IMR-90 (cell line): ENCODE measurements around the gene MYO7B. TPM values are rescaled to one million over a fixed set of nuclear protein-coding genes. Genes with fewer than 3 reads are reported as not detected.

Experiments used
- ATAC-seq: fragments of 200-7000 bp; cut with Tn5 transposase; 2 replicates; pipeline ENCODE4 v1.9.1; 2020; ENCODE audit warnings: low read depth, mild to moderate bottlenecking, moderate library complexity
- BruUV-seq: library from RNA; stranded (reverse); fragments of 400-500 nt; replicated peaks from 2 replicates; lab custom pipeline; 2021; lab: Mats Ljungman, UMichigan
- CTCF ChIA-PET: fragments of 300-600 bp; formaldehyde crosslinking; extraction: SDS; loops from one replicate; lab custom pipeline; 2021; ENCODE audit warnings: antibody characterized with exemption; lab: Yijun Ruan, JAX
- POLR2A ChIA-PET: fragments of 300-600 bp; sonication (Branson Sonifier 250); formaldehyde crosslinking; loops from one replicate; lab custom pipeline; 2022; ENCODE audit warnings: antibody characterized with exemption; ENCODE audit not compliant: unreplicated experiment; lab: Charles Lee
- DNase-seq: peaks from one replicate; pipeline ENCODE4 v3.0.0; 2013
- H2AFZ ChIP-seq: replicated peaks from 2 replicates; pipeline ENCODE3; 2013; ENCODE audit warnings: low read length, mild to moderate bottlenecking; ENCODE audit not compliant: poor library complexity
- H2AK5ac ChIP-seq: 2 replicates; pipeline ENCODE4 v1.6.1; 2013; ENCODE audit warnings: low read depth, low read length, inconsistent platforms
- H2AK9ac ChIP-seq: replicated peaks from 2 replicates; pipeline ENCODE3; 2013; ENCODE audit warnings: mild to moderate bottlenecking, low read depth, low read length, moderate library complexity; ENCODE audit not compliant: poor library complexity
- H2BK120ac ChIP-seq: 2 replicates; pipeline ENCODE4 v1.6.1; 2013; ENCODE audit warnings: low read depth, low read length, inconsistent platforms
- H2BK15ac ChIP-seq: 3 replicates; pipeline ENCODE4 v1.6.1; 2013; ENCODE audit warnings: low read depth, low read length, inconsistent platforms
- H2BK20ac ChIP-seq: 2 replicates; pipeline ENCODE4 v1.6.1; 2013; ENCODE audit warnings: low read depth, mild to moderate bottlenecking, inconsistent platforms, low read length, moderate library complexity
- H2BK5ac ChIP-seq: 2 replicates; pipeline ENCODE4 v1.6.1; 2013; ENCODE audit warnings: mild to moderate bottlenecking, low read depth, low read length, inconsistent platforms; ENCODE audit not compliant: poor library complexity, severe bottlenecking
- H3K14ac ChIP-seq: replicated peaks from 2 replicates; pipeline ENCODE4 v1.6.1; 2013; ENCODE audit warnings: low read depth, low read length, inconsistent platforms
- H3K18ac ChIP-seq: 2 replicates; pipeline ENCODE4 v1.6.1; 2013; ENCODE audit warnings: low read depth, low read length, control low read depth
- H3K23ac ChIP-seq: 2 replicates; pipeline ENCODE4 v1.6.1; 2013; ENCODE audit warnings: low read depth, low read length, inconsistent platforms
- H3K27ac ChIP-seq: 2 replicates; pipeline ENCODE4 v1.5.1; 2013; ENCODE audit warnings: mild to moderate bottlenecking, control low read depth, low read length; ENCODE audit not compliant: insufficient read depth
- H3K27me3 ChIP-seq: 2 replicates; pipeline ENCODE4 v1.6.1; 2013; ENCODE audit warnings: low read length; ENCODE audit not compliant: control insufficient read depth, insufficient read depth
- H3K36me3 ChIP-seq: 2 replicates; pipeline ENCODE4 v1.6.1; 2013; ENCODE audit warnings: low read length, mixed read lengths; ENCODE audit not compliant: control insufficient read depth, insufficient read depth
- H3K4ac ChIP-seq: 2 replicates; pipeline ENCODE4 v1.6.1; 2013; ENCODE audit warnings: low read depth, low read length, inconsistent platforms
- H3K4me1 ChIP-seq: 2 replicates; pipeline ENCODE4 v1.6.1; 2013; ENCODE audit warnings: low read length, mixed read lengths; ENCODE audit not compliant: control insufficient read depth, insufficient read depth
- H3K4me2 ChIP-seq: 2 replicates; pipeline ENCODE4 v1.6.1; 2013; ENCODE audit warnings: low read depth, mild to moderate bottlenecking, control low read depth, low read length, moderate library complexity
- H3K4me3 ChIP-seq: 2 replicates; pipeline ENCODE4 v1.5.1; 2013; ENCODE audit warnings: low read depth, mild to moderate bottlenecking, control low read depth, low read length, moderate library complexity; ENCODE audit not compliant: insufficient read depth
- H3K56ac ChIP-seq: 2 replicates; pipeline ENCODE4 v1.6.1; 2013; ENCODE audit warnings: low read length, inconsistent platforms; ENCODE audit not compliant: insufficient read depth; ENCODE audit errors: extremely low read depth
- H3K79me1 ChIP-seq, 2 experiments: 2 replicates each; pipeline ENCODE4 v1.6.1; 2013; ENCODE audit warnings: low read length in 2 of 2, inconsistent platforms in 1 of 2, low read depth in 1 of 2
- H3K9ac ChIP-seq: 2 replicates; pipeline ENCODE4 v1.6.1; 2013; ENCODE audit warnings: low read depth, low read length, control low read depth
- H3K9me1 ChIP-seq: 2 replicates; pipeline ENCODE4 v1.6.1; 2013; ENCODE audit warnings: low read length, inconsistent platforms; ENCODE audit not compliant: insufficient read depth
- H3K9me3 ChIP-seq: 2 replicates; pipeline ENCODE4 v1.6.1; 2013; ENCODE audit warnings: low read length; ENCODE audit not compliant: control insufficient read depth, insufficient read depth
- H4K20me1 ChIP-seq: 2 replicates; pipeline ENCODE4 v1.6.1; 2013; ENCODE audit warnings: low read length, inconsistent platforms; ENCODE audit not compliant: insufficient read depth
- H4K5ac ChIP-seq: 2 replicates; pipeline ENCODE4 v1.6.1; 2013; ENCODE audit warnings: mild to moderate bottlenecking, low read depth, low read length, control low read depth
- H4K8ac ChIP-seq, 2 experiments: 2 replicates each; pipeline ENCODE4 v1.6.1; 2013; ENCODE audit warnings: low read depth in 2 of 2, low read length in 2 of 2, control low read depth in 1 of 2, inconsistent platforms in 1 of 2
- H4K91ac ChIP-seq: 2 replicates; pipeline ENCODE4 v1.6.1; 2013; ENCODE audit warnings: low read depth, low read length, inconsistent platforms; ENCODE audit not compliant: insufficient read depth
- BHLHE40 ChIP-seq: fragments of 150-350 bp; IDR thresholded peaks from 2 replicates; pipeline ENCODE4 v1.6.1; 2016; ENCODE audit warnings: mild to moderate bottlenecking, low read depth, low read length
- CEBPB ChIP-seq: IDR thresholded peaks from 2 replicates; pipeline ENCODE4 v1.6.1; 2012; ENCODE audit warnings: low read depth, low read length, improper control_type of control experiment
- CHD1 ChIP-seq: IDR thresholded peaks from 2 replicates; pipeline ENCODE4 v1.6.1; 2012; ENCODE audit warnings: low read depth, low read length, improper control_type of control experiment
- CTCF ChIP-seq: conservative IDR thresholded peaks from 2 replicates; pipeline ENCODE4 v1.5.1; 2012; ENCODE audit warnings: mild to moderate bottlenecking, low read depth, low read length, improper control_type of control experiment
- ELK1 ChIP-seq: fragments of 150-350 bp; IDR thresholded peaks from 2 replicates; pipeline ENCODE4 v1.6.1; 2016; ENCODE audit warnings: low read depth, mild to moderate bottlenecking, low read length, moderate library complexity, borderline replicate concordance
- MAFK ChIP-seq: IDR thresholded peaks from 2 replicates; pipeline ENCODE4 v1.6.1; 2012; ENCODE audit warnings: low read depth, low read length, improper control_type of control experiment
- MAZ ChIP-seq: IDR thresholded peaks from 2 replicates; pipeline ENCODE4 v1.6.1; 2012; ENCODE audit warnings: low read depth, mild to moderate bottlenecking, low read length, improper control_type of control experiment, moderate library complexity, borderline replicate concordance
- NFE2L2 ChIP-seq: fragments of 150-350 bp; IDR thresholded peaks from 2 replicates; pipeline ENCODE4 v1.6.1; 2016; ENCODE audit warnings: low read depth, mild to moderate bottlenecking, low read length
- POLR2A ChIP-seq: IDR thresholded peaks from 2 replicates; pipeline ENCODE4 v1.6.1; 2012; ENCODE audit warnings: mild to moderate bottlenecking, low read depth, low read length
- RAD21 ChIP-seq: IDR thresholded peaks from 2 replicates; pipeline ENCODE4 v1.6.1; 2012; ENCODE audit warnings: low read length, improper control_type of control experiment
- RCOR1 ChIP-seq: IDR thresholded peaks from 2 replicates; pipeline ENCODE4 v1.6.1; 2012; ENCODE audit warnings: mild to moderate bottlenecking, low read length, improper control_type of control experiment; ENCODE audit not compliant: insufficient replicate concordance
- RFX5 ChIP-seq: IDR thresholded peaks from 2 replicates; pipeline ENCODE4 v1.8.0; 2012; ENCODE audit warnings: low read depth, mild to moderate bottlenecking, low read length, moderate library complexity
- SMC3 ChIP-seq: fragments of 150-350 bp; IDR thresholded peaks from 2 replicates; pipeline ENCODE4 v1.6.1; 2016; ENCODE audit warnings: low read depth, mild to moderate bottlenecking, antibody characterized with exemption, low read length, moderate library complexity
- USF2 ChIP-seq: fragments of 150-350 bp; IDR thresholded peaks from 2 replicates; pipeline ENCODE4 v1.6.1; 2017; ENCODE audit warnings: mild to moderate bottlenecking, antibody characterized with exemption, low read length, low read depth
- WGBS, 2 experiments: methylation state at CpG; one replicate each; pipeline versions ENCODE4 v1.1.5 to v1.1.7; 2013; ENCODE audit warnings: missing lambda C conversion rate in 2 of 2; ENCODE audit not compliant: insufficient read length in 1 of 2; ENCODE audit errors: extremely low coverage in 2 of 2; 5-methylcytosine and 5-hydroxymethylcytosine counted together
- dilution Hi-C: fragments of 300-500 bp; cut with HindIII; formaldehyde crosslinking; loops from one replicate; pipeline ENCODE4 v1.14.3; 2018; ENCODE audit warnings: low sequenced_read_pairs; ENCODE audit not compliant: unreplicated experiment
- in situ Hi-C: fragments of 300-500 bp; cut with MboI; formaldehyde crosslinking; loops from 3 replicates; pipeline ENCODE4 v1.14.3; 2019; ENCODE audit warnings: low sequenced_read_pairs, inconsistent platforms, mixed read lengths
- intact Hi-C: fragments of 100-400 bp; cut with micrococcal nuclease; formaldehyde crosslinking; loops from 2 replicates; pipeline ENCODE4 v1.10.0; 2022
- polyA plus RNA-seq, 3 experiments: library from polyadenylated mRNA; depleted of rRNA; stranded (reverse); fragments of >200 nt; gene quantifications; 2 replicates each; pipeline ENCODE4 v1.2.3, GENCODE V29; 2012; ENCODE audit warnings: low replicate concordance in 1 of 3
- total RNA-seq: library from RNA; depleted of rRNA; stranded (reverse); fragments of >200 nt; gene quantifications from 2 replicates; pipeline ENCODE4 v1.2.3, GENCODE V29; 2012

Gene MYO7B
- total and polyA plus RNA-seq, 2 of the 4 experiments (the other 2 are of a cell fraction): 0.18 to 0.46 TPM

GRCh38 chr2:127641133-127641532, 105.7 kb downstream of the MYO7B start:
- POLR2A ChIA-PET: no interaction called here
- Histone ChIP-seq H3K4me1 (peaks cover 11% of the 10 kb centered on the region), H3K23ac (no peak overlapping the region), H3K4ac (no peak overlapping the region), H3K56ac (no peak overlapping the region), H2BK120ac (no peak overlapping the region), H3K27ac (no peak overlapping the region), H3K14ac (no peak overlapping the region), H3K18ac (no peak overlapping the region), H4K20me1 (no peaks in the 10 kb centered on the region; the same call in 1 of the 2 replicates), H4K5ac (no peak overlapping the region), H4K91ac (no peak overlapping the region), H3K9me3 (no peaks in the 10 kb centered on the region), H3K36me3 (peaks cover 2% of the 10 kb centered on the region; the same call in 1 of the 2 replicates), H3K4me3 (no peak overlapping the region), H3K9me1 (peaks cover 11% of the 10 kb centered on the region), H3K79me1 (peaks cover 0 to 11% of the 10 kb centered on the region in 2 experiments; a peak in 2 of 4 replicates), H2BK15ac (no peak overlapping the region), H3K27me3 (no peaks in the 10 kb centered on the region), H2AK5ac (no peak overlapping the region), H3K4me2 (no peak overlapping the region), H2BK5ac (no peak overlapping the region), H4K8ac (no peak overlapping the region), H2AK9ac (no peak overlapping the region), H3K9ac (no peak overlapping the region), H2AFZ (no peak overlapping the region), H2BK20ac (no peak overlapping the region)
- DNase-seq (no peak), ATAC-seq (no peak)
- CTCF ChIA-PET: interaction anchor here (1.7 kb wide), 1 partner anchor 49 kb away, joined by 3 read pairs; no protein-coding TSS in a partner anchor
- intact Hi-C loops (no loop called here), in situ Hi-C loops (no loop called here), dilution Hi-C loops (no loop called here)
- 100% methylated on average over 2 of the region's 6 CpGs; no CpG with 5 or more reads in 1 of the 2 experiments for WGBS, 2 experiments
- TF ChIP-seq NFE2L2: no peak
- no peak for TF ChIP-seq SMC3
- TF ChIP-seq MAZ: no peak
- TF ChIP-seq CHD1: no peak
- no peak for TF ChIP-seq RFX5
- TF ChIP-seq USF2: no peak
- no peak for TF ChIP-seq POLR2A
- no peak for TF ChIP-seq CTCF
- TF ChIP-seq MAFK: no peak
- no peak for TF ChIP-seq BHLHE40
- no peak for TF ChIP-seq ELK1
- no peak for TF ChIP-seq RAD21
- TF ChIP-seq RCOR1: no peak
- TF ChIP-seq CEBPB: no peak
- BruUV-seq: no TSS peak
